ENCODE results near the gene KRT86. TPM values are rescaled to one million over a fixed set of nuclear protein-coding genes. Genes with fewer than 3 reads are reported as not detected.
"Not testable (repeated sequence)": the region's sequence is repeated elsewhere in the genome, so short reads cannot be mapped to it uniquely, and the experiment has no call there.

Gene KRT86
- total RNA-seq, 2 experiments from 2014 or later: 0.10 to 0.12 TPM

DNA sequence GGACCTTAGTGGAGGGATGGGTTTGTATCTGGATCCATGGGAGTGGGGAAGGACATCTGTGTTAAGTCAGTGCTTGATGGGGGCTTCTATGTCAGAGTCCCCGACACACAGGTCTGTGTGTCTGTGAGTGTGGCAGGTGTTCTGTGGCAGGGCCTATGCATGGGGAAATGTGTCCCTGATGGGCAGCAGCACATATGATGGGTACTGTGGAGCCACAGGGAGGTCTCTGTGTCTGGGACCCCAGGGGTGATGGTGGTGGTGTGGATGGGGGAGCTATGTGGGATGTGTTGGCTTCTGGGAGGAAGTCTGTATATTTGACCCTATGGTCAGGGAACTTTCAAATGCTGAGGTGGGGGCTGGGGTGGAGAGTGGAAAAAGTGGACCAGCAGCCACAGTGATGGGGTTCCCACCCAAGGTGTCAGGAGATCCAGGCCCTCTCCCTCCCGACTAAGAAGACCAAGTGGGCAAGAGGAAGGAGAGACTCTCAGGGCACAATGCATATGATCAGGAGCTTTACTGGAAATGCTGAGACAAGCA lies 24.9 kb upstream of the KRT86 start:
- DNase-seq: no peak
- H3K27ac Mint-ChIP-seq: no peak overlapping the region
- H3K4me1 Mint-ChIP-seq (ENCODE audit: low read depth): peaks cover 30% of the 10 kb centered on the region
- H3K36me3 Mint-ChIP-seq: no peaks in the 10 kb centered on the region
- no peaks in the 10 kb centered on the region for H3K9me3 Mint-ChIP-seq
- peaks cover 12% of the 10 kb centered on the region for H3K27me3 Mint-ChIP-seq
- ChIA-PET CTCF (interaction anchor here (0.6 kb wide), 1 partner anchor 12 kb away, joined by 3 read pairs; no protein-coding TSS in a partner anchor), POLR2A (no interaction called here)
- H3K4me3 Mint-ChIP-seq: no peak overlapping the region
- intact Hi-C loops (cut with micrococcal nuclease): no loop called here

DNA sequence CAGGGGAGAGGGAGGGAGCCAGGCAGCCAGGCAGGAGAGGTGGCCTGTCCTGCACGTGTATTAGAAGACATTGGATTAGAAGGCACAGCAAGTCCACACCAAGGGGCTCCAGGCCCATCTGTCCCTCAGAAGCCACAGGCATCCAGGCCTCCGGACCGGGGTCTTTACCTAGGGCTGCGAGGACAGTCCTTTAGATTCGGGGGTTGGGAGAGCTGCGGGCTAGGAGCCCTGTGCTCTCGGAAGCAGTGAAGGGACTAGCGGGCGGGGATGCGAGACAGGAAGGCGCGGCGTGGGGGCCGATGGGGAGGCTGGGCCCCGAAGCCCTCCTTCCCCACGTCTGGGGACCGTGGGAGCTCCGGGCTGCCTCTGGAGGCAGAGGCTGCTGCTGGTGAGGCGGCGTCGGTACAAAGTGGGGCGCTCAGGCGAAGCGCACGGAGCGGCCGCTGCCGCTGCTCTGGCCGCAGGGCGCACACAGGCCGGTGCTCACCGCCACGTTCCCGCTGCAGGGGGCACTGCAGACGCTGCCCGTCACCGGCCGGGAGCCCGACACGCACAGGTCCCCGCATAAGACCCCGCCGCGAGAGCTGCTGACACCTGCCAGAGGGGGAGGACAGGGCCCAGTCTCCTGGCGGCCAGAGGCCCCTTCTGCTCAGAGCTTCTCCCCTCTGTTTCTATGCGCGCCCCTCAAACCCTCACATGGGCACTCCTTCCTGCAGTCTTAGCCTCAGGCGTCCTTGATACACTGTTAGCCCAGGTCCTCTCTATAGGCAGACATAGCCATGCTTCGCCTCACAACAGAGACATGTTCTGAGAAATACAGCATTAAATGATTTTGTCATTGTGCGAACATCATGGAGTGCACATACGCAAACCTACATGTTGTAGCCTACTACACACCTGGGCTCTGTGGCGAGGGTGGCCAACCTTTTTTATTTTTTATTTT lies 24.1 kb upstream of the KRT86 start:
- Mint-ChIP-seq H3K4me3 (no peak overlapping the region), H3K4me1 (ENCODE audit: low read depth) (peaks cover 26% of the 10 kb centered on the region), H3K27me3 (peaks cover 14% of the 10 kb centered on the region), H3K9me3 (no peaks in the 10 kb centered on the region), H3K27ac (no peak overlapping the region), H3K36me3 (no peaks in the 10 kb centered on the region)
- ChIA-PET CTCF (interaction anchor here (0.7 to 1.9 kb wide), 3 partner anchors 28 to 121 kb away, joined by 3 to 10 read pairs (median 7); no protein-coding TSS in a partner anchor), POLR2A (no interaction called here)
- intact Hi-C loops (cut with micrococcal nuclease): no loop called here
- DNase-seq: no peak

- no peaks in the 10 kb centered on the region for H3K9me3 Mint-ChIP-seq
- H3K4me3 Mint-ChIP-seq: no peak overlapping the region
- H3K36me3 Mint-ChIP-seq: no peaks in the 10 kb centered on the region
- no peak overlapping the region for H3K27ac Mint-ChIP-seq
- H3K4me1 Mint-ChIP-seq (ENCODE audit: low read depth): peaks cover 26% of the 10 kb centered on the region
- H3K27me3 Mint-ChIP-seq: peaks cover 25% of the 10 kb centered on the region
- peak; percentile 34 for DNase-seq
- ChIA-PET CTCF (interaction anchor here (1.4 to 1.9 kb wide), 4 partner anchors 27 to 76 kb away, joined by 4 to 10 read pairs (median 7); no protein-coding TSS in a partner anchor), POLR2A (interaction anchor here (0.6 kb wide), 1 partner anchor 45 kb away, joined by 3 read pairs; no protein-coding TSS in a partner anchor)
- intact Hi-C loops (cut with micrococcal nuclease): no loop called here
These were observed 22.9 kb upstream of the KRT86 start for GRCh38 chr12:52251367-52252051.

- CTCF ChIA-PET: interaction anchor here (1.4 to 1.9 kb wide), 4 partner anchors 26 to 75 kb away, joined by 4 to 10 read pairs (median 7); no protein-coding TSS in a partner anchor
- peaks cover 19% of the 10 kb centered on the region for H3K4me1 Mint-ChIP-seq (ENCODE audit: low read depth)
- POLR2A ChIA-PET: interaction anchor here (0.6 kb wide), 1 partner anchor 46 kb away, joined by 3 read pairs; no protein-coding TSS in a partner anchor
- DNase-seq; H3K36me3 Mint-ChIP-seq; H3K4me3 Mint-ChIP-seq; H3K9me3 Mint-ChIP-seq; intact Hi-C loops (cut with micrococcal nuclease); H3K27ac Mint-ChIP-seq: not testable (repeated sequence)
- peaks cover 31% of the 10 kb centered on the region for H3K27me3 Mint-ChIP-seq
These were observed 22.2 kb upstream of the KRT86 start for GRCh38 chr12:52252175-52252615.

- no peaks in the 10 kb centered on the region for H3K36me3 Mint-ChIP-seq
- ChIA-PET CTCF (interaction anchor here (0.6 to 1.9 kb wide), 3 partner anchors 31 to 1732 kb away, joined by 3 to 10 read pairs (median 7); partner anchors contain the start of gene HOXC10), POLR2A (no interaction called here)
- H3K4me3 Mint-ChIP-seq: no peak overlapping the region
- intact Hi-C loops (cut with micrococcal nuclease): no loop called here
- no peak overlapping the region for H3K27ac Mint-ChIP-seq
- H3K27me3 Mint-ChIP-seq: peaks cover 35% of the 10 kb centered on the region
- H3K4me1 Mint-ChIP-seq (ENCODE audit: low read depth): peaks cover 16% of the 10 kb centered on the region
- DNase-seq: no peak
- no peaks in the 10 kb centered on the region for H3K9me3 Mint-ChIP-seq
These were observed 21.6 kb upstream of the KRT86 start for GRCh38 chr12:52252728-52253343.

GRCh38 chr12:52253391-52254179 lies 20.9 kb upstream of the KRT86 start:
- H3K36me3 Mint-ChIP-seq: no peaks in the 10 kb centered on the region
- ChIA-PET POLR2A (no interaction called here), CTCF (interaction anchor here (0.6 kb wide), 1 partner anchor 1731 kb away, joined by 3 read pairs; the partner anchor contains the start of gene HOXC10)
- peaks cover 16% of the 10 kb centered on the region for H3K4me1 Mint-ChIP-seq (ENCODE audit: low read depth)
- no peak overlapping the region for H3K4me3 Mint-ChIP-seq
- no peak for DNase-seq
- intact Hi-C loops (cut with micrococcal nuclease): no loop called here
- H3K27me3 Mint-ChIP-seq: peaks cover 39% of the 10 kb centered on the region
- H3K9me3 Mint-ChIP-seq: no peaks in the 10 kb centered on the region
- H3K27ac Mint-ChIP-seq: no peak overlapping the region

GRCh38 chr12:52254180-52254964 lies 20.1 kb upstream of the KRT86 start:
- ChIA-PET CTCF (no interaction called here), POLR2A (no interaction called here)
- H3K4me3 Mint-ChIP-seq: no peak overlapping the region
- peaks cover 16% of the 10 kb centered on the region for H3K4me1 Mint-ChIP-seq (ENCODE audit: low read depth)
- peaks cover 41% of the 10 kb centered on the region for H3K27me3 Mint-ChIP-seq
- intact Hi-C loops (cut with micrococcal nuclease): no loop called here
- H3K9me3 Mint-ChIP-seq: no peaks in the 10 kb centered on the region
- no peaks in the 10 kb centered on the region for H3K36me3 Mint-ChIP-seq
- DNase-seq: no peak
- H3K27ac Mint-ChIP-seq: no peak overlapping the region

DNA sequence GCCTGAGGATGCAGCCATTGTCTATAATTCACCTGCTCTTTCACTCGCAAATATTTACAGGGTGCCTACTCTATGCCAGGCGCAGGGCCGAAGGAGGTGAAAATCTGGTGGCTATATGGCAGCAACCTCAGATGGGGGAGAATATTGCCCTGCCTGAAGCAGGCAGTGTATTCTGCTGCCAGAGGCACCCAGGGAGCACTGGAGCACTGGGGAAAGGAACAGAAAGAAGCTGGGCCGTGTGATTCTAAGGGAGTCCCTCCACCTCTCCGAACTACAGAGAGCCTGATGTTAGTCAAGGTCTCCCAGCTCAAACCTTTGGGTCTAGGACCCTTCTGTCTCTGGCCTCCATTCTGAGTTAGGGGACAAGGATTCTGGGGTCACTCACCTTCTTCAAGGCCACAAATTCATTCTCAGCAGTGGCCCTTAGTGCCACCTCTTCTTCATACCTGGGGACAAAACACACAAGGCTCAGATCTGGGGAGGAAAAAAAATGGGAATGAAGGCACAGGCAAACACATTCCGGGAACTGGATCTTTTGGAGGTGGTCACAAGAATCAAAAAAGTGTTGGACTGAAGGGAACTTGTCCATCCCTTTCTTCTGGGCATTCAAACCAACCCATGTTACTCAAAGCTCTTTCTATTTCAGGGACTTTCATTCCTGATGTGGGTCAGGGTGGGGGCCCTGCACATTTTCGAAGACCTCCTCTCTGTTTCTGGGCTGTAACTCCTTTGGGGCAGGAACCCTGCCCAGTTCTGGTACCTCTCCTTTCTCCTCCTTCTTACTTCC lies 19.3 kb upstream of the KRT86 start:
- CTCF ChIA-PET: interaction anchor here (1.1 kb wide), 1 partner anchor 33 kb away, joined by 3 read pairs; no protein-coding TSS in a partner anchor
- peaks cover 9% of the 10 kb centered on the region for H3K4me1 Mint-ChIP-seq (ENCODE audit: low read depth)
- H3K36me3 Mint-ChIP-seq: no peaks in the 10 kb centered on the region
- peaks cover 35% of the 10 kb centered on the region for H3K27me3 Mint-ChIP-seq
- H3K4me3 Mint-ChIP-seq: no peak overlapping the region
- no peak overlapping the region for H3K27ac Mint-ChIP-seq
- DNase-seq: no peak
- POLR2A ChIA-PET: no interaction called here
- no peaks in the 10 kb centered on the region for H3K9me3 Mint-ChIP-seq
- intact Hi-C loops (cut with micrococcal nuclease): no loop called here

DNA sequence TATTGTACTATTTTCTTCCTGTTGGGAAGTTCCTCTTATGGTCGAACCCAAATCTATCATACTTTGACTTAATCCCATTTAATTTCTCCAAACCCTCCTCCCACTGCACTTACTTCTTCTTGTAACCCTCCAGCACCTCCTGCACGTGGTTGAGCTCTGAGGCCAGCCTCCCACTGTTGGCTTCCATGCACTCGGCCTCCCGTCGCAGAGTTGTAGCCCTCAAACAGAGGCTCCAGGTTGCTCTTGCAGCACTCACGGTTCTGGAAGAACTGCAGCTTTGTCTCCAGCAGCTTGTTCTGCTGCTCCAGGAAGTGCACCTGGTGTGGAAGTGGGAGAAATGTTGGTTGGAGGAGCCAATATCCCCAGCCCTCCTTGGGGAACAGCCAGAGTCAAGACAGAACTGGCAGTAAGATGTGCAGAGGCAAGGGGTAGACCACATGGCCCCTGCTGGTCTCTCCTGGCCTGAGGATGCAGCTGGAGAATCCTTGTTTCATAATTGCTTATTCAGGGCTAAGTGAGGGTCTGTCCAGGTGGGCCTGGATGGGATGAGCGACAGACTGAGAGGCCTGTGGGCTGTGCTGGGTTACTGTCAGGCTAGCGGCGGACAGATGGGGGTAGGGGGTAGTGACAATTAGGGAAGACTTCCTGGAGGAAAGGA lies 18.4 kb upstream of the KRT86 start:
- Mint-ChIP-seq H3K4me3 (no peak overlapping the region), H3K4me1 (ENCODE audit: low read depth) (peaks cover 9% of the 10 kb centered on the region), H3K27me3 (peaks cover 38% of the 10 kb centered on the region), H3K27ac (no peak overlapping the region), H3K9me3 (no peaks in the 10 kb centered on the region), H3K36me3 (no peaks in the 10 kb centered on the region)
- ChIA-PET POLR2A (no interaction called here), CTCF (interaction anchor here (1.1 kb wide), 1 partner anchor 34 kb away, joined by 3 read pairs; no protein-coding TSS in a partner anchor)
- intact Hi-C loops (cut with micrococcal nuclease): no loop called here
- DNase-seq: no peak

- ChIA-PET CTCF (interaction anchor here (1.1 kb wide), 2 partner anchors 23 to 35 kb away, joined by 3 to 5 read pairs; no protein-coding TSS in a partner anchor), POLR2A (no interaction called here)
- Mint-ChIP-seq H3K4me1 (ENCODE audit: low read depth) (peaks cover 5% of the 10 kb centered on the region), H3K27ac (no peak overlapping the region), H3K27me3 (peaks cover 41% of the 10 kb centered on the region), H3K4me3 (no peak overlapping the region), H3K36me3 (no peaks in the 10 kb centered on the region), H3K9me3 (no peaks in the 10 kb centered on the region)
- DNase-seq: no peak
- intact Hi-C loops (cut with micrococcal nuclease): no loop called here
These were observed 17.9 kb upstream of the KRT86 start for GRCh38 chr12:52256584-52256935.

All from activated CD4-positive, alpha-beta memory T cell treated with anti-CD3 and anti-CD28 coated beads for 36 hours (primary cell).